H1 (cell line): ENCODE data around the gene CA5A.

Experiments
- CTCF ChIP-seq, 3 experiments: IDR thresholded peaks; 1 replicate in 2 of 3; 2 replicates in 1 of 3; pipeline versions ENCODE4 v1.5.1 to v1.6.1; 2011; ENCODE audit warnings: low read length in 3 of 3, mild to moderate bottlenecking in 3 of 3, inconsistent platforms in 2 of 3, low read depth in 1 of 3, moderate library complexity in 1 of 3; ENCODE audit not compliant: insufficient read depth in 1 of 3; ENCODE audit errors: control extremely low read depth in 1 of 3
- EP300 ChIP-seq, 2 experiments: IDR thresholded peaks; 1 replicate in 1 of 2; 2 replicates in 1 of 2; pipeline ENCODE4 v1.6.1; 2011 to 2012; ENCODE audit warnings: low read depth in 2 of 2, low read length in 2 of 2, mild to moderate bottlenecking in 2 of 2, borderline replicate concordance in 1 of 2, inconsistent platforms in 1 of 2, moderate library complexity in 1 of 2
- EZH2 ChIP-seq: fragments of 200-600 bp; sonication (generic); IDR thresholded peaks from 2 replicates; pipeline ENCODE4 v1.7.1; 2012; ENCODE audit warnings: low read depth, mild to moderate bottlenecking, moderate library complexity, low read length, inconsistent platforms; ENCODE audit not compliant: severe bottlenecking
- POLR2A ChIP-seq, 2 experiments: IDR thresholded peaks; 1 replicate in 1 of 2; 2 replicates in 1 of 2; pipeline ENCODE4 v1.6.1; 2011; ENCODE audit warnings: low read depth in 2 of 2, low read length in 2 of 2, mild to moderate bottlenecking in 2 of 2; ENCODE audit errors: control extremely low read depth in 1 of 2
- POLR2AphosphoS5 ChIP-seq: IDR thresholded peaks from 2 replicates; pipeline ENCODE4 v1.6.1; 2011; ENCODE audit warnings: low read depth, low read length
- SIX5 ChIP-seq: IDR thresholded peaks from 2 replicates; pipeline ENCODE4 v1.6.1; 2011; ENCODE audit warnings: mild to moderate bottlenecking, low read depth, low read length
- SP1 ChIP-seq: IDR thresholded peaks from 2 replicates; pipeline ENCODE4 v1.6.1; 2011; ENCODE audit warnings: low read depth, low read length
- TAF1 ChIP-seq: IDR thresholded peaks from 2 replicates; pipeline ENCODE4 v1.6.1; 2011; ENCODE audit warnings: mild to moderate bottlenecking, low read depth, low read length
- ZNF274 ChIP-seq: IDR thresholded peaks from 2 replicates; pipeline ENCODE4 v1.7.0; 2012; ENCODE audit warnings: low read length, borderline replicate concordance; ENCODE audit errors: extremely low read depth

GRCh38 chr16:87895641-87896141 is 40.6 kb downstream of the CA5A start:
- TF ChIP-seq POLR2AphosphoS5: no peak
- TF ChIP-seq SP1: no peak
- TF ChIP-seq EP300 (IDR thresholded peaks at IDR 0.05; ENCODE audit: borderline replicate concordance in 1 of 2, low read depth in 2 of 2, low read length in 2 of 2): no peak
- no peak for TF ChIP-seq CTCF (IDR thresholded peaks at IDR 0.05; ENCODE audit: control extremely low read depth in 1 of 3, insufficient read depth in 1 of 3, low read depth in 1 of 3, low read length in 3 of 3)
- no peak for TF ChIP-seq EZH2
- TF ChIP-seq POLR2A (IDR thresholded peaks at IDR 0.05; ENCODE audit: control extremely low read depth in 1 of 2, low read depth in 2 of 2, low read length in 2 of 2): no peak
- TF ChIP-seq ZNF274: no peak
- TF ChIP-seq TAF1: no peak
- TF ChIP-seq SIX5: no peak
